ENCODE data around the gene EVA1B.

- TF ChIP-seq CTCF (IDR thresholded peaks at IDR 0.05), result no peak
- no peak for TF ChIP-seq POLR2A (IDR thresholded peaks at IDR 0.05)
These were observed 39.4 kb downstream of the EVA1B start for GRCh38 chr1:36284061-36284460.
